AG20443 (cell line): ENCODE data around the gene ERCC5.

Experiments used
- DNase-seq: peaks from one replicate; pipeline ENCODE4 v3.0.0; 2012; ENCODE audit warnings: low spot score, mixed read lengths

The ERCC5 gene

GRCh38 chr13:102845289-102845629 lies 573 bp upstream of the ERCC5 start:
- no peak for DNase-seq

- peak; percentile 43 for DNase-seq
These were observed 606 bp downstream of the ERCC5 start for GRCh38 chr13:102846261-102847015.

DNA sequence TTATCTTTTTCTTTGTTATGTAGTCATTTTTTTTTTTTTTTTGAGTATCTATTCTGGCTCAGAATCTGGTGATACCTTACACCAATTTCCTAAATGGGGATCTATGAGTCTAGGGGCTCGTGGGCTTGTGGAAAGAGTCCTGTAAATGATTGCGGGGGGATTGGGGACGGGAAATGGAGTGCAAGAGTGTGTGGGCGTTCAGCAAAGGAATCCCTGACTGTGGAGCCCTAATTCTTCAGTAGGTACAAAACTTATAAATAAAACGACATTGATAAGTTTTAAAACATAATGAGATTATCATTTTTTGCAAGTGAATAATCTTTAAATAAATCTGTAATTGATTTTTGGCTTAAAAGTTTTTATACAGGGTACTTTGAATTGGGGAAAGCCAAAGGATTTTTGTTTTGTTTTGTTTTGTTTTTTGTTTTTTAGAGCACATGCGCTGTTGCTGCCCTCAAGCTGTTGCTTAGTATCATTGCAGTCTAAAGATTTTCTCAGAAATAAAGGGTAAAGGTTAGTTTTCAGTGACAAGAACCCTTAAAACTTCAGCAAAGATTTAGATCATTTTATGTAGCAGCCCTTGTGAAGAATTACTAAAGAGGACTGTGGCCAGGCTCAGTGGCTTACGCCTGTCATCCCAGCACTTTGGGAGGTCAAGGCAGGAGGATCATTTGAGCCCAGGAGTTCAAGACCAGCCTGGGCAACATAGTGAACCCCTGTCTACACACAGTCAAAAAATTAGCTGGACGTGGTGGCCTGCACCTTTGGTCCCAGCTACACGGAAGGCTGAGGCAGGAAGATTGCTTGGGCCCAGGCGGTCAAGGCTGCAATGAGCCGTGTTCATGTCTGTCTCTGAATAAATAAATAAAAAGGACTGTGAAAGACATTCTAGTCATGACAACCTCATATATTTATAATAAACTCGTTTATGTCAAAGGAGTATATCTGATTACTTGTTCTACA lies 1.7 kb downstream of the ERCC5 start:
- peak; percentile 29 for DNase-seq

GRCh38 chr13:102848956-102849355 lies 3.1 kb downstream of the ERCC5 start:
- no peak for DNase-seq

GRCh38 chr13:102852556-102852955 lies 6.7 kb downstream of the ERCC5 start:
- no peak for DNase-seq

DNA sequence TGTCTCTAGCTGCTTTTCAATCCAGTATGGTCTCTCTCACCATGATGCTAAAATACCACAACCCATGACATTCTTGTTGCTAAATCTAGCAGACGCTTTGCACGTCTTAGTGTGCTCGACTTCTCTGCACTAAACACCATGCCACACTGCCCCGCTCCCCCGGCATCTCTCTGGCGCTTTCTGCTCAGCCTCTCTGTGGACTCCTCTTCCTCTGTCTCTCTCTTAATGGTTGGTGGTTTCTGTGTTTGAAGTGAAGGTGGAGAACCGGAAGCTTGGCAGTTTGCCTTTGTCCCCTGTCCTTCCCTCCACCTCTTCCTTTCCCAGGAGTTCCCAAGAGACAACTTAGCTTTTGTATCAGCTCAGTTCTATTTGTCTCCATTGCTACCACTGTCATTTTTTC lies 8.8 kb downstream of the ERCC5 start:
- no peak for DNase-seq

- peak; percentile 22 for DNase-seq
These were observed 10.7 kb downstream of the ERCC5 start for GRCh38 chr13:102856557-102856956.

DNA sequence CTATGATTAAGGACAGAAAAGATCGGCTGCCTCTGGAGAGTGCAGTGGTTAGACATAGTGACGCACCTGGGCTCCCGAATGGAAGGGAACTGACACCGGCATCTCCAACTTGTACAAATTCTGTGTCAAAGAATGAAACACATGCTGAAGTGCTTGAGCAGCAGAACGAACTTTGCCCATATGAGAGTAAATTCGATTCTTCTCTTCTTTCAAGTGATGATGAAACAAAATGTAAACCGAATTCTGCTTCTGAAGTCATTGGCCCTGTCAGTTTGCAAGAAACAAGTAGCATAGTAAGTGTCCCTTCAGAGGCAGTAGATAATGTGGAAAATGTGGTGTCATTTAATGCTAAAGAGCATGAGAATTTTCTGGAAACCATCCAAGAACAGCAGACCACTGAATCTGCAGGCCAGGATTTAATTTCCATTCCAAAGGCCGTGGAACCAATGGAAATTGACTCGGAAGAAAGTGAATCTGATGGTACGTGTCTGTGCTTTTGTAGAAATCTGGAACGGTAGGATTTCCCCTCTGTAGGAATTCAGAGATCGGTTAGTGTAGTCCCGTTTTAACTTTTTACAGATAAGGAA lies 16.9 kb downstream of the ERCC5 start:
- DNase-seq = no peak

GRCh38 chr13:102863590-102863989 lies 17.8 kb downstream of the ERCC5 start:
- DNase-seq = no peak

DNA sequence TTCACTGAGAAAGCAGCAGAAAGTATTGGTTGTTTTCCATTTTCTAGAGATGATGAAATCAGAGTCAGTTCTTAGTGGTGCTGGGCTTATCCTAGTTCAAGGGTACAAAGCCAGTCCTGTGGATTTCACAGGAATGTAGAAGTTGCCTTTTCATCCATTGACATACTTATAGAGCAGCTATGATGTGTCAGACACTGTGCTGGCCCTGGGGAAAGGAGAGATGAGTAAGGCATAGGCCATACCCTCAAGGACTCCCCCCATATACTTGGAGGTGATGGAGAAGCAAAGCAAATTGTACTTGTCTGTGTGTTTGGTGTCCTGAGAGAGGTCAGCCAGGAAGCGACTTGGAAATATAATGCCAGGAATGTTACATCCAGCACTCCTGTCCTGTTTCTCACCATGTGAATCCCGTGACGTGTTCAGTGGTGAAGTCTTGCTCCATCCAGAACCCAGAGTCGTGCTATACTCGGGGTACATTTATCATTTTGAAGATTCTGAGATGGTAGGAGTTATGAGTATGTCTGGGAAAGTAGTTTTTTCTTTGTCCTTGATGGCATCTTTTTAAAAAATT lies 22.6 kb downstream of the ERCC5 start:
- no peak for DNase-seq

- no peak for DNase-seq
These were observed 24.3 kb downstream of the ERCC5 start for GRCh38 chr13:102869948-102870676.

DNA sequence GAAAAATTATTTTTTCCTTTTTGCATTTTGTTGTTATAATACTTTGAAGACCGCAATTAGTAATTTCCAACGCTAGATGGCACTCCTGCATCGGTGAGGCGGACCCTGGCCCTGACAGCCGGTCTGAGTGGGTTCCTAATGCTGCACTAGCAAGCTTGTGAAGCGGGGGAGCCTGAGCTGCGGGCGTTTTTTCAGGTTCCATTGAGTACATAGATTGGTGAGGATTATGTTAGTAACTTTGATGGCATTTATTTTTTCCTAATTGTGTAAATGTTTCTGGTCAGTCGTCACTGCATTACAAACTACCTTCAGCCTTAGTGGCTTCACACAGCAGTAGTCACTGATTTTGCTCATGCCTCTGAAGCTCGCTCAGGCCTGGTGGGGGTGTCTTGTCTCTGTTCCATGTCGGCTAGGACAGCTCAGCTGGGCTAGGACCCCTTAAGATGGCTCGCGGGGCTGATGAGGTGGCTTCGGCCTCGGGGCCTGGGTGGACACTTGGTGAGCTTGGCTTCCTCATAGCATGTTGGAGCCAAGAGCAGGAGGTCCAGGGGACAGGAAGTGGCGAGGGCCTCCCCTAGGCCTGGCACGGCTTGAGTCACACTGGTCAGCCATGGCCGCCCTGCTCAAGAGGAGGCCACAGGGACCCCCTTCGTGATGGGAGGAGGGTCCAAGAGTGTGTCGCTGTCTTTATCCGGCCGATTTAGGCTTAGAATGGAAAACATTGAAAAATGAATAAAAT lies 25.0 kb downstream of the ERCC5 start:
- DNase-seq = peak; percentile 83

DNA sequence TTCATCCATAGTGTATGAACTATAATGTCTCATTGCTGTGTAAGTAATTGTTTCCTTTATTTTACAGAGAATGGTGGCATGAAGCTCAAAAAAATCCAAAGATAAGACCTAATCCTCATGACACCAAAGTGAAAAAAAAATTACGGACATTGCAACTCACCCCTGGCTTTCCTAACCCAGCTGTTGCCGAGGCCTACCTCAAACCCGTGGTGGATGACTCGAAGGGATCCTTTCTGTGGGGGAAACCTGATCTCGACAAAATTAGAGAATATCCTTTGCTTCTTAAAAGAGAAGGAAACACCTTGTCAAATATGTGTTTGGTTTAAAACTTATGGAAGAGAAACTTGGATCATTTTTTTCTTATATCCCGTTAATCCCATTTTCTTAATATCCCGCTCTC lies 26.3 kb downstream of the ERCC5 start:
- DNase-seq = no peak

DNA sequence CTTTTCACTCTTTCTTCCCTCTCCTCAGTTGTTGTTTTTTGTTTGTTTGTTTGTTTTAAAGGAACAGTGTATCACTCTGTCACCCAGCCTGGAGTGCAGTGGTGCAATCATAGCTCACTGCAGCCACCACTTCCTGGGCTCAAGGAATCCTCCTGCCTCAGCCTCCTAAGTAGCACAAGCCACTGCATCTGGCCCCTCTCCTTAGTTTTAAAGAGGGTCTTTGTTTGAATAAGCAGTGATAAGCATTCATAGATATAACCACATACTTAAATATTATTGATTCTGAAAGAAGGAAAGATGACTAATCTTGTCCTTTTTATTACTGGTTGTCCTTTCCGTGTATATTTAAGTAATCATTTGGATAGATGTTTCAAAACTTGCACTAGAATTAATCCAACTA lies 26.7 kb downstream of the ERCC5 start:
- no peak for DNase-seq

DNA sequence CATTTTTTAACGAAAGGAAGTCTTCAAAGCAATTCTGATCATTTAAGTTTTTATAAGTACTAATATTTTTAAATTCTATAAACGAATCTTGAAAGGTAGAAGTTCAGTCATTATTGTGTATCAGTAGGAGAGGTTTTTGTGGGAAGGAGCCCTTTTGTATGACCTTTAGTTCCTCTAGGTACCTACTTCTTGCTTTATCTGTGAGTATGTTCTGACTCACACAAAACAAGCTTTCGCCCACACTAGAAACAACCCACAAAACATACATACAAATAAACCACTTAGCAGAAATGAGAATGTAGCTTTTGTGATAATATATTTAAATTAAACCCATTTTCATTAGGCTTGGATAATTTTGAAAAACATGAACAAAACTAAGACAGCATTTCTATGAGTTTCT lies 27.8 kb downstream of the ERCC5 start:
- DNase-seq = no peak

DNA sequence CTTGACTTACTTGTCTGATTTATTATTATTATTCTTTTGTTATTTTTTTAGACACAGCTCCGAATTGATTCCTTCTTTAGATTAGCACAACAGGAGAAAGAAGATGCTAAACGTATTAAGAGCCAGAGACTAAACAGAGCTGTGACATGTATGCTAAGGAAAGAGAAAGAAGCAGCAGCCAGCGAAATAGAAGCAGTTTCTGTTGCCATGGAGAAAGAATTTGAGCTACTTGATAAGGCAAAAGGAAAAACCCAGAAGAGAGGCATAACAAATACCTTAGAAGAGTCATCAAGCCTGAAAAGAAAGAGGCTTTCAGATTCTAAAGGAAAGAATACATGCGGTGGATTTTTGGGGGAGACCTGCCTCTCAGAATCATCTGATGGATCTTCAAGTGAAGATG lies 29.4 kb downstream of the ERCC5 start:
- no peak for DNase-seq

DNA sequence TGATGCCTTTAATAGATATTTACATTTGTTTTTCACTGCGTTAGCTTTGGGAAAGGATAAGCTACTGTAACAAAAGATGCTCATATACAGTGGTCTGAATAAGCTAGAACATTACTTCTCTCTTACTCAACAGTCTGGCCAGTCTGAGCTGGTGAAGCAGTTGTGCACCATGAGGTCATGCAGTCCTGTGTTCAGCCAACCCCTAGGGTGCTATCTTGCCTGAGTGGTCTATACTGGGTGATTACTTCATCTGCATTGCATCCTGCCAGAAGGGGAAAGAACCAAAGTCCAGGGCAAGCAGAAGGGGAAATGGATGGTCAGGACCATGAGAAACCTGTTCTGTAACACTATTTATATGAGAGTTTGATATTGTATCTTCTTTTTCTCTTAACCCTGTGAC lies 31.5 kb downstream of the ERCC5 start:
- no peak for DNase-seq

DNA sequence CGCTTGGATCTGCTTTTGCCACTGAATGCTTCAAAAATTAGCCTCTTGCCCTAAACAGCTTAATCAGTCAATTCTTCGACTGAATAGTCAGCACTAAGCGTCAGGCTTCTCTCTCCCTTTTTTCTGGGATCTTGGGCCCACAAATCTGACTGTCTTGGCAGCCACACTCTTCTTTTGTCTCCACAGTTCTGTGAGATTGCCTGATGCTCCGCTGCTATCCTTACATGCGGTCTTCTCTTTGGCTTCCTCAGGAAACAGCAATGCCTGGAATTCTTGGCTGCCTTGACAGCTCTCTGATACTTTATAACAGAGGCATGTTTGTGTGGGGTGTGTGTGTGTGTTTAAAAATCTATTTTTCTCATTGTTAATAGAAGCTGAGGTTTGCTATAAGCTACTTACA lies 32.6 kb downstream of the ERCC5 start:
- DNase-seq = no peak

DNA sequence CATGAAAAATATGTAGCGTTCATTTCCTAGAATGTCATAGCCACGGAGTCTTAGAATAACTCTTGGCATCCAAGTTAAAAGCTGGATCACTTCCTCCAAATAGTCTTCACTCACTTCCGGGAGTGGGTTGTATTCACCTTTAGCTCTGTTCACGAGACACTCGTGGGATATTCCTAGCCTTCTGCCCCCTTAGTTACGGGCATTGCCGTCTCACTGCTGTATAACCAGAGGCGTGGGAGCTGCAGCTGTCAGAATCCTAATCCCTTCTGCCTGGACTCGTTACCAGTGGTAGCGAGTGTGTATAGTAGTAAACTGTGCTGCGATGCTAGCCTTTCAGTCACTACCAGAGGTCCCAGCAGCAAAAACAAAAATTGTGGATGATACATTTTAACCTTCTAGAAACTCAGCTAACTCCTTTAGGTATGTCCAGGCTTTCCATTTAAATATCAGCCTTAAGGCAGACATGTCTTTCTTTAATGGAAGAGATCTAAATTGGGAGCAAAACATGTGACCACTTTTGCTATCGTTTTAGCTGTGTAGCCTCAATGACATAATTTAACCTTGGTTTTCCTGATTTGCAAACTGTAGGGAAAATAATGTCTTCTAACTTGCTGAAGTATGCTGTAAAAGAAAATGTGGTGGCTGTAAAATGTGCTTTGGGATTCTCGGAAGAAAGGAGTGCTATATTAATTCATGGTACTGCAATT lies 34.1 kb downstream of the ERCC5 start:
- no peak for DNase-seq

DNA sequence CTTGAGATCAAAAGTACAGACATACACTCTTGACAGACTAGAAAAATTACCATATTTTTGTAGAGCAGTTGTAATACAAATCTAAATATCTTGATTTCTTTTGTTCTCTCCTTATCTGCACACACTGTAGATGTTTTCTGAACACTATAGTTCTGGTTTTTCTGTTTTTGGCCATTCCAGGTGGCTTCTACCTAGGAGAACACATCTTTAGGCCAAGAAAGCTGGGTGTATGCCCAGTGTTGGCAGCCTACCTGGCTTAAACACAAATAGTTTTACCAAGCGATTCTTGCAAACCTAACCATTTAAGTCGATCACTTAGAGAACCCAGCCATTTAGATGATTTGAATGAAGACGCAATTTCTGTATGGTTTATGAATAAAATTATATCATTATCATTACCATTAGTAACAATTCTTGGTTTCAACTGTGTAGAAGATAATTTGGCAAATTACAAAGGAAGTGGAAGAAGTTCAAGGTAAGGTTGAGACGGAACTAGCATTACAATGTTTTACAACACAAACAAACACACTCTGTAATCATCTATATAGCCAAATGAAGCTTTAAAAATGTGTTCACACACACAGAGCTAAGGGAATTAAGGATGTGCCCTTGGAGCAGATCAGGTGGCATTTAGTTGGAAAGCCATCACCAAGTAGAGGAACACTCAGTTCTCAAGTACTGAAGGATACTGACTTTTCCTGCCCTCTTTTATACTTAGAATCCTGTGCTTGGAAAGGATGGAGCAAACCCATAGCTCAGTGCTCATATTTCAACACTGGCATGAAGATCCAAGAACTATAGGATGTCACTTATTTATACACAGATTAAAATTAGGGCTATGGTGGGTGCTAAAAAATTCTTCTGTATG lies 36.2 kb downstream of the ERCC5 start:
- DNase-seq = no peak
